AG09309 (cell line): Measurements from ENCODE around the gene JAG1.

Experiments
- DNase-seq: peaks from one replicate; pipeline ENCODE4 v3.0.0-alpha.2; 2010; ENCODE audit warnings: low read depth
- H3K4me3 ChIP-seq: 2 replicates; pipeline ENCODE4 v1.5.1; 2011; ENCODE audit warnings: mild to moderate bottlenecking, low read depth, low read length, moderate library complexity; ENCODE audit not compliant: control insufficient read depth
- CTCF ChIP-seq: IDR thresholded peaks from 2 replicates; pipeline ENCODE4 v1.5.1; 2011; ENCODE audit warnings: mild to moderate bottlenecking, low read depth, low read length, inconsistent platforms; ENCODE audit not compliant: insufficient read depth, control insufficient read depth; ENCODE audit errors: missing control alignments

Gene JAG1

GRCh38 chr20:10641467-10641866 lies 32.3 kb downstream of the JAG1 start:
- TF ChIP-seq CTCF = no peak
- H3K4me3 ChIP-seq = no peak overlapping the region
- DNase-seq = no peak

- no peak overlapping the region for H3K4me3 ChIP-seq
- no peak for TF ChIP-seq CTCF
- no peak for DNase-seq
These were observed 32.9 kb downstream of the JAG1 start for GRCh38 chr20:10640897-10641296.

GRCh38 chr20:10639737-10640556 lies 33.9 kb downstream of the JAG1 start:
- no peak overlapping the region for H3K4me3 ChIP-seq
- no peak for DNase-seq

GRCh38 chr20:10639077-10639736 lies 34.6 kb downstream of the JAG1 start:
- no peak overlapping the region for H3K4me3 ChIP-seq
- DNase-seq = no peak
- TF ChIP-seq CTCF = no peak

More at GRCh38 chr20:10639737-10640556, 33.9 kb downstream of the JAG1 start:
- no peak for TF ChIP-seq CTCF

GRCh38 chr20:10637563-10637962 lies 36.2 kb downstream of the JAG1 start:
- DNase-seq = no peak
- TF ChIP-seq CTCF = no peak
- no peak overlapping the region for H3K4me3 ChIP-seq

GRCh38 chr20:10637031-10637559 lies 36.7 kb downstream of the JAG1 start:
- no peak overlapping the region for H3K4me3 ChIP-seq
- no peak for TF ChIP-seq CTCF
- no peak for DNase-seq
